CD8-positive, alpha-beta memory T cell (primary cell): Measurements from ENCODE around the gene PLIN5. TPM values are rescaled to one million over a fixed set of nuclear protein-coding genes. Genes with fewer than 3 reads are reported as not detected.

ENCODE experiments used
- CTCF ChIA-PET: fragments of 350-600 bp; sonication (Branson Sonifier 250); formaldehyde crosslinking; loops from one replicate; lab custom pipeline; 2021; ENCODE audit warnings: antibody characterized with exemption; lab: Charles Lee
- POLR2A ChIA-PET: fragments of 350-600 bp; sonication (Branson Sonifier 250); formaldehyde crosslinking; loops from one replicate; lab custom pipeline; 2021; ENCODE audit warnings: antibody characterized with exemption; lab: Charles Lee
- DNase-seq, 5 donors: peaks; one replicate each; pipeline versions ENCODE4 v3.0.0 to v3.0.0-alpha.2; 2020 to 2022; ENCODE audit warnings: mixed read lengths in 1 of 5
- H3K27ac ChIP-seq: one replicate; pipeline ENCODE4 v1.7.0; 2013; ENCODE audit warnings: low read depth, mild to moderate bottlenecking, low read length, moderate library complexity
- H3K27me3 ChIP-seq: 2 replicates; pipeline ENCODE4 v1.7.0; 2013; ENCODE audit warnings: low read length, mild to moderate bottlenecking; ENCODE audit not compliant: insufficient read depth, poor library complexity, severe bottlenecking
- H3K36me3 ChIP-seq: 2 replicates; pipeline ENCODE4 v1.7.0; 2013; ENCODE audit warnings: mild to moderate bottlenecking, low read length, moderate library complexity; ENCODE audit not compliant: insufficient read depth
- H3K4me1 ChIP-seq: 2 replicates; pipeline ENCODE4 v1.7.0; 2013; ENCODE audit warnings: mild to moderate bottlenecking, low read length, moderate library complexity; ENCODE audit not compliant: insufficient read depth
- H3K4me3 ChIP-seq: 2 replicates; pipeline ENCODE4 v1.7.0; 2013; ENCODE audit warnings: mild to moderate bottlenecking, low read length
- H3K9me3 ChIP-seq: 2 replicates; pipeline ENCODE4 v1.7.0; 2013; ENCODE audit warnings: mild to moderate bottlenecking, low read length
- H3K27ac Mint-ChIP-seq, 8 donors: one replicate each; pipeline ENCODE4 v1.8.0; 2020 to 2021; ENCODE audit warnings: mixed read lengths in 8 of 8, mild to moderate bottlenecking in 6 of 8, inconsistent platforms in 3 of 8, moderate library complexity in 3 of 8
- H3K27me3 Mint-ChIP-seq, 2 donors: one replicate each; pipeline ENCODE4 v1.8.0; 2020 to 2021; ENCODE audit warnings: mixed read lengths in 2 of 2, mild to moderate bottlenecking in 1 of 2, moderate library complexity in 1 of 2
- H3K36me3 Mint-ChIP-seq, 3 donors: one replicate each; pipeline ENCODE4 v1.8.0; 2020 to 2021; ENCODE audit warnings: mixed read lengths in 3 of 3, inconsistent platforms in 1 of 3, mild to moderate bottlenecking in 1 of 3
- H3K4me1 Mint-ChIP-seq, 3 donors: one replicate each; pipeline ENCODE4 v1.8.0; 2020 to 2021; ENCODE audit warnings: mixed read lengths in 3 of 3, inconsistent platforms in 1 of 3, mild to moderate bottlenecking in 1 of 3
- H3K4me3 Mint-ChIP-seq, 7 donors: one replicate each; pipeline ENCODE4 v1.8.0; 2020 to 2021; ENCODE audit warnings: mixed read lengths in 7 of 7, mild to moderate bottlenecking in 6 of 7, moderate library complexity in 4 of 7, inconsistent platforms in 2 of 7
- H3K9me3 Mint-ChIP-seq, 5 donors: one replicate each; pipeline ENCODE4 v1.8.0; 2020 to 2022; ENCODE audit warnings: mixed read lengths in 5 of 5, mild to moderate bottlenecking in 3 of 5, moderate library complexity in 2 of 5, inconsistent platforms in 1 of 5
- polyA plus RNA-seq: library from polyadenylated mRNA; unstranded; fragments of 300-500 nt; fragmentation: Illumina TruSeq; gene quantifications from one replicate; pipeline ENCODE4 v1.2.3, GENCODE V29; 2021
- total RNA-seq, 2 experiments: library from RNA; stranded (reverse); gene quantifications; one replicate each; pipeline ENCODE4 v1.2.3, GENCODE V29; 2021

PLIN5 gene
- total and polyA plus RNA-seq, 3 experiments from 2014 or later: 0.29 TPM; not detected in 2

DNA sequence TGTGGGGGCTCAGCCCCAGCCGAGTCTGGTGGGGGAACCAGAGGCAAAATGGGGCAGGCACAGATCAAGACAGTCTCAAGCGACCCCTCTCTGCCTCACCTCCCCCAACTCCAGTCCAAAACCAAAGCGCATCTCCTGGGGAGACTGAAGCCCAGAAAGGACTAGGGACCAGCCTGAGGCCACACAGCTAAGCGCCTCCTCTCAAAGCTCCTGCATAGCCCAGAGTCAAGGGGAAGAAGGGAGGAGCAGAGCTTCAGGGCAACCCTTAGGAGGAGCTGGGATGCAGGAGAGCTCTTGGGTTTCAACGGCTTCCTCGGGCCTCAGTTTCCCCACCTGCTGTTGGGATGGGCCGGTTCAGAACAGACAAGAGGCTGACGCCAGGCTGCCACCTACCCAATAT lies 44.4 kb upstream of the PLIN5 start:
- Histone ChIP-seq H3K27ac (no peak overlapping the region), H3K36me3 (no peaks in the 10 kb centered on the region), H3K9me3 (no peaks in the 10 kb centered on the region), H3K27me3 (peaks cover 32% of the 10 kb centered on the region), H3K4me3 (no peak overlapping the region), H3K4me1 (no peaks in the 10 kb centered on the region)
- Mint-ChIP-seq H3K27ac (no peak overlapping the region), H3K9me3 (no peaks in the 10 kb centered on the region), H3K4me1 (peaks cover 9 to 12% (median 9%) of the 10 kb centered on the region in 3 donors), H3K27me3 (peaks cover 43 to 55% of the 10 kb centered on the region in 2 donors), H3K36me3 (no peaks in the 10 kb centered on the region), H3K4me3 (peak overlapping the region in 1 of 7 donors; percentile 15)
- CTCF ChIA-PET: interaction anchor here (2.4 kb wide), 1 partner anchor 57 kb away, joined by 9 read pairs; no protein-coding TSS in a partner anchor
- POLR2A ChIA-PET: no interaction called here
- DNase-seq: no peak

DNA sequence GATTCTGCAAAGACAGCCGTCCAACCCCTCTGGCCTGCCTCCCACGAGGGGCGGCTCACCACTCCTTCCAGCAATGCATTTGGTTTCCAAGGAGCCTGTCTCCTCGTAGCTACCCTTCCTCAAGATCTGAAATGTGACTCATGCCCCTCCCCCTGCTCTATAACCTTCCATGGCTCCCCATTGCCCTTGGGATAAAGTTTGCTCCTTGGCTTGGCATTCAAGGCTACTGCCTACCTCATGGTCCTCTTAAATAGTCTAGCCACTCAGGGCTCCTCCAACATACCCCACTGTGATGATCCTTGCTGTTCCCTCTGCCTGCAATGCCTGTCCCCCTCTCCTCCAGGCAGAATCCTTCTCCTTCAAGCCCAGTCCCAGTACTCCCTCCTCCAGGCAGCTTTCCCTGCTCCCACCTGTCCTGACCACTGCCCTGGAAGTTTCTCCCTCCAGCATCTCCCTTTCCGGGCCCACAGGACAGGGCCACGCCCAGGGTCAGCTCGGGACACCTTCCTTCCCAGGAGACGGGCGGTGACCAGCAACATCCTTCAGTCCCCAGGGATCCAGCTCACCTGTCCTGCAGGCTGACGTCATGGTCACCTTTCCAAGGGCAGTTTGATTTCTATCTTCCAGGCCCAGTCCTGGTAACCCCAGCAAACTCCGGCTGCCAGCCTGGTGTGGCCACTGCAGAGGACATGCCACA lies 43.7 kb upstream of the PLIN5 start:
- peaks cover 29% of the 10 kb centered on the region for H3K27me3 ChIP-seq
- Mint-ChIP-seq H3K4me1 (peaks cover 9 to 12% (median 9%) of the 10 kb centered on the region in 3 donors), H3K27me3 (peaks cover 41 to 56% of the 10 kb centered on the region in 2 donors), H3K4me3 (no peak overlapping the region), H3K9me3 (no peaks in the 10 kb centered on the region), H3K27ac (peak overlapping the region in 1 of 8 donors; percentile 33), H3K36me3 (no peaks in the 10 kb centered on the region)
- H3K4me1 ChIP-seq: no peaks in the 10 kb centered on the region
- no peaks in the 10 kb centered on the region for H3K9me3 ChIP-seq
- H3K27ac ChIP-seq: no peak overlapping the region
- CTCF ChIA-PET: interaction anchor here (2.4 to 3.7 kb wide), 2 partner anchors 57 to 58 kb away, joined by 9 to 44 read pairs; no protein-coding TSS in a partner anchor
- H3K36me3 ChIP-seq: no peaks in the 10 kb centered on the region
- H3K4me3 ChIP-seq: no peak overlapping the region
- POLR2A ChIA-PET: no interaction called here
- DNase-seq: no peak

DNA sequence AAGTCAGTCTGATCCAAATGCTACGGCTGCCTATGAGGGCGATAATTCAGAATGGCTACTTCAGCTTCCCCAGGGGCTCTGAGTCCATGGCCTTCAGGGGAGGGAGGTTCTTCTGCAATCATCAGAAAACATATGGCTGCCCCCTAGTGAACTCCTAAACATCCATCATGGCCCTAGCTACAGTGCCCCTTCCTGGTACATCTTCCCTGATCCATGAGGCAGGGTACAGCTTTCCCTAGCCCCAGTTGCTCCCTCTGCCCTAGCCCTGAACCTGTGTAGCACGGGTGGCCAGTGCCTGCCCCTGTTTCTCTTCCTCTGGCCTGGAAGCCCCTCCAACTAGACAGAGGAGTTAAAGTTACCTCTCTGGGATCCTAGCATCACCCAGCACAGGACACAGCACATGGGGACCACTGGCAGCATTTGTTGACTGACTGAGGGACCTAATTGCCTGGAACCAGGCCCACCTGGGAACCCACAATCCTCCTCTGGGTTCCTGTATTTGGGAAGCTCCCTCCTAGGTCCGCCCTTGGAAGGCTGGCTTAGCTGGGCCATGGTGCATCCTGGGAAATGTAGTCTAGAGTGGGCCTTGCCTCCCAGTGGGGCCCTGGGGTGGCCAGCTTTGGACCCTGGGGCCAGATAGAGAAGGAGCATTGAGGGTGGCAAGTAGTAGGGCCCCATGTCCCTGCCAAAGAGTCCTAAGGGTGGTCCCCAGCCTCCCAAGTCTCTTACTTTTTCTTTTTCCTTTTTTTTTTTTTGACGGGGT lies 42.2 kb upstream of the PLIN5 start:
- Mint-ChIP-seq H3K27ac (no peak overlapping the region), H3K27me3 (peaks cover 33 to 50% of the 10 kb centered on the region in 2 donors), H3K9me3 (no peaks in the 10 kb centered on the region), H3K4me3 (no peak overlapping the region), H3K36me3 (no peaks in the 10 kb centered on the region), H3K4me1 (peaks cover 4 to 5% (median 5%) of the 10 kb centered on the region in 3 donors)
- ChIA-PET POLR2A (no interaction called here), CTCF (interaction anchor here (1.3 to 3.7 kb wide), 7 partner anchors 11 to 214 kb away, joined by 3 to 44 read pairs (median 4); partner anchors contain the start of genes FEM1A and TNFAIP8L1)
- Histone ChIP-seq H3K4me1 (no peaks in the 10 kb centered on the region), H3K27ac (no peak overlapping the region), H3K4me3 (no peak overlapping the region), H3K36me3 (no peaks in the 10 kb centered on the region), H3K27me3 (peaks cover 20% of the 10 kb centered on the region), H3K9me3 (no peaks in the 10 kb centered on the region)
- DNase-seq: no peak

DNA sequence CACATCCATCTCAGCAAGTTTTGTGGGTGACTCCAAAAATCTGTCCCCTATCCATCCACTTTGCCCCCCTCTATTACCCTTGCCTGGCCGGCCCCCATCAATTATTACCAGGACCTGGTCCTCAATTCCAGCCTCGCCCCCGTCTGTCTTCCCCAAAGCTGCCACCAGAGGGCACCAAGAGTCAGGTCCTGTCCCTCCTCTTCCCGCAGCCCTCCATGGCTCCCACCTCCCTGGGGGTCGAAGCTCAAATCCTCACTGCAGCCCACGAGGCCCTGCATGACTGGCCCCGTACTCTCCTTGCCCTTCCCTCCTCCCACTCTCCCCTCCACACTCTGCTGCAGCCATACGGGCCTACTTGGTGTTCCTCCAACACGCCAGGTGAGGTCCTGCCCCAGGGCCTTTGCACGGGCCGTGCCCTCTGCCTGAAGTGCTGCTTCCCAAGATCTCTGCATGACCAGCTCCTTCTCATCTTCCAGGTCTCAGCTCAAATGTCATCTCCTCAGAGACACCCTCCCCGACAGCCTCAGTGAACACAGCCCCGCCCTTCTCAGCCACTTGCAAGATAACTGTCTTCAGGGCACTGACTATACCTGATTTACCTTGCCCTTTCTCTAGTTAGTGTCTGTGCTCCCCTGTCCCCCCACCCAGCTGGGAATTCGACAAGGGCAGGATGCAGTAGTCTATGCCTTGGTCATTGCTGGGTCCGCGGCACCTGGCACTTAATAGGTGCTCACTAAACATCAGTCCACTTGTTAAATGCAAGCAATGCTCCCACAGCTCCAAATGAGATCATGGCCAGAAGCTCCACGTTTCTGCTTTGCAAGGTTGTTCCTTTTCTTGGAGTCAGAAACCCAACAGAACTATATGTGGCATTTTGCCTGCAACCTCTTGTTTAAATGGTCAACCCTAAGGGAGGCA lies 41.3 kb upstream of the PLIN5 start:
- Histone ChIP-seq H3K4me1 (no peaks in the 10 kb centered on the region), H3K4me3 (no peak overlapping the region), H3K27ac (no peak overlapping the region), H3K27me3 (peaks cover 15% of the 10 kb centered on the region), H3K9me3 (no peaks in the 10 kb centered on the region), H3K36me3 (no peaks in the 10 kb centered on the region)
- H3K4me1 Mint-ChIP-seq: no peaks in the 10 kb centered on the region
- peak; percentile 40 to 79 (median 55) for DNase-seq
- H3K4me3 Mint-ChIP-seq: no peak overlapping the region
- H3K36me3 Mint-ChIP-seq: no peaks in the 10 kb centered on the region
- ChIA-PET POLR2A (interaction anchor here (0.6 to 0.8 kb wide), 2 partner anchors 47 to 59 kb away, joined by 3 to 5 read pairs; no protein-coding TSS in a partner anchor), CTCF (interaction anchor here (1.3 to 3.7 kb wide), 6 partner anchors 10 to 215 kb away, joined by 3 to 44 read pairs (median 8); partner anchors contain the start of genes FEM1A and TNFAIP8L1)
- peaks cover 28 to 45% of the 10 kb centered on the region in 2 donors for H3K27me3 Mint-ChIP-seq
- H3K27ac Mint-ChIP-seq: no peak overlapping the region
- no peaks in the 10 kb centered on the region for H3K9me3 Mint-ChIP-seq

DNA sequence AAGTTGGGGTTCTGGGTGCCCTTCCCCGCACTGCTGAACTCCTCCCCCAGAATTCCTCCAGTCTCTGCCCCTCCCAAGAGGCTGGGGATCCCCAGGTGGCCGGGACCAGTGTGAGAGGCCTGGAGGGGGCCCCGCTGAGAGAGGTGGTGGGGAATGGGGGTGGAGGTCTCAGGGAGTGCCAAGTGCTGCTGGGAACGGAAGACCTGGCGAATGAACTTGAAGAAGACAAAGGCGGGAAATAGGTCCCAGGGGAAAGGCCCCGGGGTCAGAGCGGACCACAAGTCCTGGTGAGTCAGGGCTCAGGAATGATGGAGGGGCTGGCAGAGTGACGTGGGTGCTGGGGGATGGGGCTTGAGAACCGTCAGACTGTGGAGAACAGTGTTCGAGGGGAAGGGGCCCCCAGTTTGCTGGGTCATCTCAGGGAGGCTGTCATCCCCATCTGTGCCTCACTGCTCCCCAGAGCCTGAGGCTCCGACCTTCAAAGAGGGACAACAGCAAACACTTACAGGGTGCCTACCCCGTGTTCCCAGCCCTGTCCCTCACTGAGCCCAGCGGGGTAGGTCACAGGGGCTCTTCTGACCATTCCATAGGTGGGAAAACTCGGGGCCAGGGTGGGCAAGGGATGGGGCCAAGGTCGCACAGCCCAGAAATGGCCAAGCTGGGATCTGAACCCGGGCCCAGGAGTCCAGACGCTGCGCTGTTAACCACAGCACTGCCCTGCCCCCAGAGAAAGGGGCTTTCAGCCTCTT lies 40.4 kb upstream of the PLIN5 start:
- H3K36me3 Mint-ChIP-seq: no peaks in the 10 kb centered on the region
- Histone ChIP-seq H3K36me3 (no peaks in the 10 kb centered on the region), H3K9me3 (no peaks in the 10 kb centered on the region), H3K4me3 (no peak overlapping the region), H3K27me3 (peaks cover 15% of the 10 kb centered on the region), H3K27ac (no peak overlapping the region), H3K4me1 (no peaks in the 10 kb centered on the region)
- ChIA-PET POLR2A (no interaction called here), CTCF (interaction anchor here (1.3 to 3.7 kb wide), 4 partner anchors 9 to 216 kb away, joined by 4 to 44 read pairs (median 14); partner anchors contain the start of gene FEM1A)
- no peak overlapping the region for H3K4me3 Mint-ChIP-seq
- H3K4me1 Mint-ChIP-seq: no peaks in the 10 kb centered on the region
- peak overlapping the region in 1 of 8 donors; percentile 63 for H3K27ac Mint-ChIP-seq
- H3K9me3 Mint-ChIP-seq: no peaks in the 10 kb centered on the region
- DNase-seq: no peak
- H3K27me3 Mint-ChIP-seq: peaks cover 28 to 47% of the 10 kb centered on the region in 2 donors

DNA sequence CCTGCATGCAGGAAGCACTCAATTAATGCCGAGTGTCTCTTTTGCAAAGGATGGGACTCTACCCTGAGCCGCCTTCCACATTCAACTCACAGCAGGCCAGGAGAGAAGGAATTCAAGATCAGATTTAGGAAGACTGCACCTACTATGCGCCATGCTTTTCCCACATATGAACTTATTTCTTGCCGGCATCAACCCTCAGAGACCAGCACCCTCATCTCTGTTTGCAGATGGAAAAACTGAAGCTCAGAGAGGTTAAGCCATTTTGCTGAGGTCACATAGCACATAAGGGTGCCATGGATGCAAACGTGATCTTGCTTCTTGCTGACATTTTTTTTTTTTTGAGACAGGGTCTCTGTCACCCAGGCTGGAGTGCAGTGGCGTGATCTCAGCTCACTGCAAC lies 38.7 kb upstream of the PLIN5 start:
- no peaks in the 10 kb centered on the region for H3K36me3 Mint-ChIP-seq
- H3K27me3 Mint-ChIP-seq: peaks cover 22 to 34% of the 10 kb centered on the region in 2 donors
- ChIA-PET CTCF (interaction anchor here (0.7 to 3.9 kb wide), 2 partner anchors 19 to 63 kb away, joined by 3 to 21 read pairs; no protein-coding TSS in a partner anchor), POLR2A (interaction anchor here (0.7 kb wide), 2 partner anchors 55 to 191 kb away, joined by 3 to 7 read pairs; no protein-coding TSS in a partner anchor)
- Histone ChIP-seq H3K36me3 (no peaks in the 10 kb centered on the region), H3K9me3 (no peaks in the 10 kb centered on the region), H3K27me3 (peaks cover 8% of the 10 kb centered on the region), H3K4me3 (no peak overlapping the region), H3K4me1 (no peaks in the 10 kb centered on the region), H3K27ac (no peak overlapping the region)
- H3K9me3 Mint-ChIP-seq: no peaks in the 10 kb centered on the region
- no peak overlapping the region for H3K4me3 Mint-ChIP-seq
- H3K27ac Mint-ChIP-seq: no peak overlapping the region
- H3K4me1 Mint-ChIP-seq: no peaks in the 10 kb centered on the region
- DNase-seq: no peak
